HUES48 (cell line): ENCODE measurements around the gene CACNB3.
"Not testable (repeated sequence)": the region's sequence is repeated elsewhere in the genome, so short reads cannot be mapped to it uniquely, and the experiment has no call there.

Experiments used
- H3K27ac ChIP-seq: one replicate; pipeline ENCODE4 v1.7.0; 2013; ENCODE audit warnings: low read depth, low read length, inconsistent platforms
- H3K27me3 ChIP-seq: 2 replicates; pipeline ENCODE4 v1.6.1; 2013; ENCODE audit warnings: mild to moderate bottlenecking, low read length; ENCODE audit not compliant: control insufficient read depth, insufficient read depth
- H3K36me3 ChIP-seq: 2 replicates; pipeline ENCODE4 v1.6.1; 2013; ENCODE audit warnings: low read length; ENCODE audit not compliant: control insufficient read depth, insufficient read depth
- H3K4me1 ChIP-seq: 2 replicates; pipeline ENCODE4 v1.6.1; 2013; ENCODE audit warnings: mild to moderate bottlenecking, low read length; ENCODE audit not compliant: control insufficient read depth, insufficient read depth
- H3K4me3 ChIP-seq: 2 replicates; pipeline ENCODE4 v1.5.1; 2013; ENCODE audit warnings: mild to moderate bottlenecking, low read depth, low read length
- H3K9ac ChIP-seq: 2 replicates; pipeline ENCODE4 v1.6.1; 2013; ENCODE audit warnings: mild to moderate bottlenecking, low read depth, low read length, moderate library complexity
- H3K9me3 ChIP-seq: 2 replicates; pipeline ENCODE4 v1.6.1; 2013; ENCODE audit warnings: low read length; ENCODE audit not compliant: control insufficient read depth, insufficient read depth

Gene CACNB3

DNA sequence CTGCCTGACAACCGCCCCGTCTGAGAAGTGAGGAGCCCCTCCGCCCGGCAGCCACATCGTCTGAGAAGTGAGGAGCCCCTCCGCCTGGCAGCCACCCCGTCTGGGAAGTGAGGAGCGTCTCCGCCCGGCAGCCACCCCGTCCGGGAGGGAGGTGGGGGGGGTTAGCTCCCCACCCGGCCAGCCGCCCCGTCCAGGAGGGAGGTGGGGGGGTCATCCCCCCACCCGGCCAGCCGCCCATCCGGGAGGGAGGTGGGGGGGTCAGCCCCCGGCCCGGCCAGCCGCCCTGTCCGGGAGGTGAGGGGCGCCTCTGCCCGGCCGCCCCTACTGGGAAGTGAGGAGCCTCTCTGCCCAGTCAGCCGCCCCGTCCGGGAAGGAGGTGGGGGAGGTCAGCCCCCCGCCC lies 23.7 kb downstream of the CACNB3 start:
- not testable (repeated sequence) for H3K4me3 ChIP-seq, H3K9me3 ChIP-seq, H3K9ac ChIP-seq, H3K27ac ChIP-seq, H3K27me3 ChIP-seq, H3K4me1 ChIP-seq
- H3K36me3 ChIP-seq, result peaks cover 70% of the 10 kb centered on the region

DNA sequence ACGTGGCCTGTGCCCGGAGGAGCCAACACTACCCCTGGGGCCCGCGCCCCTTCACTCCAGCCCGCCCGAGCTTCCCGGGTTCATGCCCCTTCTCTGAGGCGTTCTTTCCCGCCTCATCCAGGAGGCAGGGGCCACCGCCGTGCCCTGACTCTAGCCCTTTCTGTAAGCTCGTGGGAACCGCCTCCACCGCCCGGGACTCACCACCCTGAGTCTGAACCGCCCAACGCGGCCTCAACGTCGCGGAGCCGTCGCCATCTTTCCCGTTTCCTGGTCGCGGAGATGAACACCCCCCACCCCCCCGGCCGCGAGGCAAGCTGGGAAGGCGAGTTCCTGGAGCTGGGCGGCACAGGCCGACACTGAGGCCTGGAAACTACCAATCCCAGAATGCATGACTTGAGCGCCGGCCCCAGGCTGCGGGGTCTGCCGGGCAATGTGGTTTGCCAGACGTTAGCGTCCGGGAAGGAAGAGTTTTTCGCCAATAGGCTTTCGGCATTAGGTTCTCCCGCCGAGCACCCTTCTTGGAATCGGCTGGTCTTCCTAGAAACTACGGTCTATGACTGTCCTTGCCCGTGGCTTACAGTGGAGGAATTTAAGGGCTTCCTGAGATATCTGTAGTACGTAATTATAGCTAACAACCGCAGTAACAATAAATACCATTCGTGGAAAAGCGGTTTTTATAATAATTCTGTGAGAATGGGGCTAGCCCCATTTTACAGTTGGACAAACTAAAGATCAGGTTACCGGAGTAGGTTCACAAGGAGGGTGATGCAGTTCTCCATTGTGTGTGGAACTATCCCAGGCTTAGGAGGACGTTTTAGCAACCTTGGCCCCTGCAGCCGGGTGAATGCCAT lies 33.8 kb downstream of the CACNB3 start, which contains the start of gene DDX23:
DDX23 (minus strand) TSS at position 281 of the 851 bp plus-strand sequence. CDS start 6,381 bp downstream, outside the sequence.
- H3K9me3 ChIP-seq, result no peaks in the 10 kb centered on the region
- H3K4me1 ChIP-seq, result peaks cover 17% of the 10 kb centered on the region
- no peaks in the 10 kb centered on the region for H3K27me3 ChIP-seq
- H3K4me3 ChIP-seq, result peak within 1 kb of the TSS; percentile 96
- H3K36me3 ChIP-seq, result peaks cover 6% of the 10 kb centered on the region; the same call in 1 of the 2 replicates
- H3K9ac ChIP-seq, result peak within 1 kb of the TSS; percentile 97
- peak within 1 kb of the TSS; percentile 87 for H3K27ac ChIP-seq

DNA sequence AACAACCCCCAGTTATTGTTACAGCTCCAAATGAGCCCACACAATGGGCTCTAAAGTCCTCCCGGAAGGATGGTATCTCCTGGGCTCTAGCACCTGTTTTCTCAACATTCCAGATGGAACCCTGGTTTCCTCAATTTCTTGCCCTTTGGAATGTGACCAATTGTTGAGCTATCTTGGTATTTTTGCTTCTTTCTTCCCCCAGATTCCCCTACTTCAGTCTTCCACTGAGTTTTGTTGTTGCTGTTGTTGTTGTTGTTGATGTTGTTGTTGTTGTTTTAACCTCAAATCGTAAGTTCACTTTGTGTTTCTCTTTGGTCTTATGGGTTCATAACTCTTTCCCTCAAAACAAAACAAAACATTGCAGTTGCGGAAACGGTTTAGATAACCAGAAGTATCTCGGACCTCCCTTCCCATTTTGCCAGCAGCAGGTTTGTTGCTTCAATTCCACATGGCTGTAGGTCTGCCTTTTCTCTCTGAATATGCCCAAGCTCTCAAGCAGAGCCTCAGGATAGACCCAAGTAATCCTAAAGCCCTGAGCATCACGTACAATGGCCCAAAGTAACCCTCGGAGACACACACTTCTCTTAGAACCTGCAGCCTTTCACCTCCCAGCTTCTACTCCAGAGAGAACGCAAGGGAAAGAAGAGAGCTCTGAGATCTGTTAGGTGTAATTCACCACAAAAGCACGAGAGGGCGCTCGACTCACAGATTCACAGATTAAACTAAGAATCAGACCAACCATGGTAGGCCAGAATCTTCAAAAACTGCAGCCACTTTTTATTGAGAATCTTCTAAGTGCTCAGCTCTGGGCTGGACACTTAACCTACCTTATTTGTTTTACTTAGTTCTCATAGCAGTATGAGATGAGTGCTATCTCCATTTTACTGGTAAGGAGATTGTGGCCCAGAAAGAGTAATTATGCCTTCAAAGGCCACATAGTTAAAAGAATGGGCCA lies 34.7 kb downstream of the CACNB3 start:
- Histone ChIP-seq H3K9ac (peak overlapping the region; percentile 56; the same call in 1 of the 2 replicates), H3K27ac (peak overlapping the region; percentile 81), H3K4me3 (peak overlapping the region; percentile 96), H3K36me3 (peaks cover 14% of the 10 kb centered on the region), H3K27me3 (no peaks in the 10 kb centered on the region), H3K9me3 (no peaks in the 10 kb centered on the region), H3K4me1 (peaks cover 17% of the 10 kb centered on the region)

DNA sequence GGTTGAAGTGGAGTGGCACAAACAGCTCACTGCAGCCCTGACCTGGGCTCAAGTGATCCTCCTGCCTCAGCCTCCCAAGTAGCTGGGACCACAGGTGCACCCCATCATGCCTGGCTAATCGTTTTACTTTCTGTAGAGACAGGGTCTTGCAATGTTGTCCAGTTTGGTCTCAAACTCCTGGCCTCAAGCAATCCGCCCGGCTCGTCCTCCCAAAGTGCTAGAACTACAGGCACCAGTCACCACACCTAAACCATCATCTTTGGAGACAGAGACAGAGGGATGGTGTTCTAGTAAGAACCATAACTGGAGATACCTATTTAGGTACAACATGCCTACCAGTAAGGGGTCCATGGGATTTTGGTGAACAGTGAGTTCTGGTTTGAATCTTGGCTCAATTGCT lies 36.2 kb downstream of the CACNB3 start:
- Histone ChIP-seq H3K4me1 (peaks cover 17% of the 10 kb centered on the region), H3K36me3 (peaks cover 23% of the 10 kb centered on the region), H3K27ac (no peak overlapping the region), H3K4me3 (no peak overlapping the region), H3K27me3 (no peaks in the 10 kb centered on the region), H3K9me3 (no peaks in the 10 kb centered on the region), H3K9ac (no peak overlapping the region)

DNA sequence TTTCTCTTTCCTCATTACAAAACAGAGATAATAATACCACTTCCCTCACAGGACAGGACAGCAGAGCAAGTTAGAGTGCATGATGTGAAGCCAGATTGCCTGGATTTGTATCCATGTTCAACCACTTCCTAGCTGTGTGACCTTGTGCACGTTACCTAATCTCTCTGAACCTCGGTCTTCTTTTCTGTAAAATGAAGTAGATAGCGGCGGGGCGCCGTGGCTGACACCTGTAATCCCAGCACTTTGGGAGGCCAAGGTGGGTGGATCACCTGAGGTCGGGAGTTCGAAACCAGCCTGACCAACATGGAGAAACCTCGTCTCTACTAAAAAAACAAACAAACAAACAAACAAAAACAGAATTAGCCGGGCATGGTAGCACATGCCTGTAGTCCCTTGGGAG lies 36.6 kb downstream of the CACNB3 start:
- Histone ChIP-seq H3K36me3 (peaks cover 26% of the 10 kb centered on the region), H3K4me1 (peaks cover 17% of the 10 kb centered on the region)
- not testable (repeated sequence) for H3K27ac ChIP-seq, H3K4me3 ChIP-seq, H3K9ac ChIP-seq, H3K9me3 ChIP-seq, H3K27me3 ChIP-seq

DNA sequence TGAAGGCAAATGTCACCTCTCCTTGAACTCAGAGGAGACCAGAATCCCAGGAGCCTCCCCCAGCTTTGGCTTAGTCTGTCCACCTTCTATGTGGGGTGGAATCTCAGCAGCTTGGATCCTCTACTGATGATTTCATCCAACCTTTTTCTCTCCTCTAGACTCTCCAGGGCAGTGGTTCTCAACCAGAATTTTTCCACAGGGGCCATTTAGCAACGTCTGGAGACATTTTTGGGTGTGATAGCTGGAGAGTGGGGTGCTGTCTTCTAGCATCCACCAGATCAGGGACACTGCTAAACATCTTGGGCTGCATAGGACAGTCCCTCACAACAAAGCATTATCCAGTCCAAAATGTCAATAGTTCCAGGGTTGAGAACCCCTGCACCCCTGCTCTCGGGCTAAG lies 38.1 kb downstream of the CACNB3 start:
- Histone ChIP-seq H3K9ac (no peak overlapping the region), H3K4me3 (no peak overlapping the region), H3K27me3 (no peaks in the 10 kb centered on the region), H3K9me3 (no peaks in the 10 kb centered on the region), H3K27ac (no peak overlapping the region), H3K36me3 (peaks cover 35% of the 10 kb centered on the region), H3K4me1 (peaks cover 10% of the 10 kb centered on the region)

DNA sequence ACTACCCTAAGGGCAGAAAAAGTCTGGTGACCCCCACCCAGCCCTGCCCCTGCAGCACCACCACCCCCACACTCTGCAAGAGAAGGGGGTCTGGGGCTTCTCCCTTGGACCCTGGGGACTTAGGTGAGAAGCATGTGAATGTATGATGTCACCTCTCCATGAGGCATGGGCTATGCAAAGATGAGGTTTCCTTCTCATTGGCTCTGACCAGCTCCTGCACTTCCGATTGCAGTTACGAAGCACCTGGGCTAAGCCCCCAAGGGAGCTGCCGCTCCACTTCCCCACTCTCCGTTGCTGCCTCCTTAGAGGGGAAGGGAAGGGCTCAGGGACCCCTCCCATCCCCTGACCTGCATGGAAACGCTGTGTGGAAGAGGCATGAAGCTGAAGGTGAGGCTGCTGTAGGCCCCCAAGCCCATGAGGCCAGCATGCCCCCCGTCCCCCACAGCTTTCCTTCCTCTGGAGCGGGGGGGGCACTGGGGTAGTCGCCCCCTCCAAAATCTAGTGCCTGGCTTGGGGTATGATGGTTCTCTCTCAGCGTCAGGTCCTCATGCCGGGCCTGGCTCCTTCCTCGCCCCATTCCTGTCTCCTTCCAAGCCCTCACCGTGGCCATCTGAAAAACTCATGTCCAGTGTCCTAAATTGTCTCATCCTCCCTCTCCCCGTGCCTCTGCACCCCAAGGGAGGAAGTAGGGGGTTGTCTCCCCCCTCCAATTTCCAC lies 39.1 kb downstream of the CACNB3 start:
- Histone ChIP-seq H3K4me1 (peaks cover 7% of the 10 kb centered on the region), H3K9me3 (no peaks in the 10 kb centered on the region), H3K4me3 (no peak overlapping the region), H3K9ac (no peak overlapping the region), H3K27me3 (no peaks in the 10 kb centered on the region), H3K27ac (no peak overlapping the region), H3K36me3 (peaks cover 45% of the 10 kb centered on the region)

DNA sequence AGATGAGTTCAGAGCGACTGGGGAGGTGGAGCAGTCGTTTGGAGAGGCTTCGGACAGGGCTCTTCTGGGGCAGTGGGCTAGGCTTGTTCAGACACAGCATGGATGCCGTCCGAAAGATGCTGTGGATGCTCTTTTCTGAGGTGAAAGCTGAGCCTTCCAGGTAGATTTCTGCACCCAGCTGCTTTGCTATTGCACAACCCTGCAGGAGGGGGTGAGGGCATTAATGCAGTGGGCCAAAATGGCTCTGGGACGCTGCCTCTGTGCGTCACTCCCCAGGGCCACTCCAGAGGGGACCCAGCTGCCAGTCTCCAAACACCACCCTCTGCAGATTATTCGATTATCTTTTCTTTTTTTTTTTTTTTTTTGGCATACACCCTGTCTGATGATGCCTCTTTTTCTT lies 39.7 kb downstream of the CACNB3 start:
- Histone ChIP-seq H3K36me3 (peaks cover 50% of the 10 kb centered on the region), H3K4me3 (no peak overlapping the region), H3K9me3 (no peaks in the 10 kb centered on the region), H3K9ac (no peak overlapping the region), H3K4me1 (peaks cover 5% of the 10 kb centered on the region), H3K27me3 (no peaks in the 10 kb centered on the region), H3K27ac (no peak overlapping the region)

DNA sequence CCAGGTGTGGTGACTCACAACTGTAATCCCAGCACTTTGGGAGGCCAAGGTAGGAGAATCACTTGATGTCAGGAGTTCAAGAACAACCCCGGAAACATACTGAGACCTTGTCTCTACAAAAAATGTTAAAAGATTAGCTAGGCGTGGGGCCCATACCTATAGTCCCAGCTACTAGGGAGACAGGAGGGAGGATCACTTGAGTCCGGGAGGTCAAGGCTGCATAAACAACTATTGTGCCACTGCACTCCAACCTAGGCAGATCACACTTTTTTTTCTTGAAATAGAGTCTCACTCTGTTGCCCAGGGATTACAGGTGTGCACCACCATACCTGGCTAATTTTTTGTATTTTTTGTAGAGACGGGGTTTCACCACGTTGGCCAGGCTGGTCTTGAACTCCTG lies 41.3 kb downstream of the CACNB3 start:
- Histone ChIP-seq H3K4me1 (peaks cover 14% of the 10 kb centered on the region), H3K36me3 (peaks cover 50% of the 10 kb centered on the region), H3K4me3 (no peak overlapping the region), H3K27ac (no peak overlapping the region), H3K27me3 (no peaks in the 10 kb centered on the region), H3K9me3 (no peaks in the 10 kb centered on the region), H3K9ac (no peak overlapping the region)

DNA sequence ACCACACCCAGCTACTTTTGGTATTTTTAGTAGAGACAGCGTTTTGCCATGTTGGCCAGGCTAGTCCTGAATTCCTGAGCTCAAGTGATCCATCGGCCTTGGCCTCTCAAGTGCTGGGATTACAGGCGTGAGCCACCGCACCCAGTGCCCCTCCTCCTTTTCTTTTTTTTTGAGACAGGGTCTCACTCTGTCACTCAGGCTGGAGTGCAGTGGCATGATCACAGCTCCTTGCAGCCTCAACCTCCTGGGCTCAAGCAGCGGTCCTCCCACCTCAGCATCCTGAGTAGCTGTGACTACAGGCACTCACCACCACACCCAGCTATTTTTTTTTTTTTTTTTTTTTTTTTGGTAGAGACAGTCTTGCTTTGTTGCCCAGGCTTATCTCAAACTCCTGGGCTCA lies 41.9 kb downstream of the CACNB3 start:
- not testable (repeated sequence) for H3K27me3 ChIP-seq, H3K9me3 ChIP-seq, H3K9ac ChIP-seq, H3K4me3 ChIP-seq, H3K27ac ChIP-seq
- peaks cover 20% of the 10 kb centered on the region for H3K4me1 ChIP-seq
- H3K36me3 ChIP-seq, result peaks cover 50% of the 10 kb centered on the region
